ENCODE measurements around the gene SFTA2.

SFTA2 gene

GRCh38 chr6:30895343-30895742, 36.6 kb downstream of the SFTA2 start:
- ATAC-seq (ENCODE audit: low read depth), result no peak
- peaks cover 90% of the 10 kb centered on the region for H3K36me3 ChIP-seq (ENCODE audit: low read depth)
- no peak for TF ChIP-seq CTCF (IDR thresholded peaks at IDR 0.05; ENCODE audit: poor library complexity, severe bottlenecking)

GRCh38 chr6:30894935-30895334, 37.0 kb downstream of the SFTA2 start:
- DNase-seq (ENCODE audit: low spot score) (no peak), ATAC-seq (ENCODE audit: low read depth) (no peak)
- peaks cover 94% of the 10 kb centered on the region for H3K36me3 ChIP-seq (ENCODE audit: low read depth)
- no peaks in the 10 kb centered on the region for H3K9me3 ChIP-seq (ENCODE audit: severe bottlenecking)
- no peak for TF ChIP-seq CTCF (IDR thresholded peaks at IDR 0.05; ENCODE audit: poor library complexity, severe bottlenecking)
- H3K4me1 ChIP-seq (ENCODE audit: insufficient read depth, poor library complexity, severe bottlenecking), result peaks cover 7% of the 10 kb centered on the region
- no peak overlapping the region for H3K4me3 ChIP-seq (ENCODE audit: severe bottlenecking)
- no peaks in the 10 kb centered on the region for H3K27me3 ChIP-seq (ENCODE audit: insufficient read depth, poor library complexity, severe bottlenecking)
- no peak overlapping the region for H3K27ac ChIP-seq (ENCODE audit: poor library complexity, severe bottlenecking)

More at GRCh38 chr6:30895343-30895742, 36.6 kb downstream of the SFTA2 start:
- no peaks in the 10 kb centered on the region for H3K27me3 ChIP-seq (ENCODE audit: insufficient read depth, poor library complexity, severe bottlenecking)
- no peak overlapping the region for H3K27ac ChIP-seq (ENCODE audit: poor library complexity, severe bottlenecking)
- DNase-seq (ENCODE audit: low spot score), result no peak
- H3K4me3 ChIP-seq (ENCODE audit: severe bottlenecking), result no peak overlapping the region
- H3K9me3 ChIP-seq (ENCODE audit: severe bottlenecking), result no peaks in the 10 kb centered on the region
- peaks cover 3% of the 10 kb centered on the region for H3K4me1 ChIP-seq (ENCODE audit: insufficient read depth, poor library complexity, severe bottlenecking)

GRCh38 chr6:30894381-30894780, 37.6 kb downstream of the SFTA2 start:
- ATAC-seq (ENCODE audit: low read depth), result no peak
- DNase-seq (ENCODE audit: low spot score), result no peak
- no peaks in the 10 kb centered on the region for H3K9me3 ChIP-seq (ENCODE audit: severe bottlenecking)
- peaks cover 11% of the 10 kb centered on the region for H3K4me1 ChIP-seq (ENCODE audit: insufficient read depth, poor library complexity, severe bottlenecking)
- H3K27me3 ChIP-seq (ENCODE audit: insufficient read depth, poor library complexity, severe bottlenecking), result no peaks in the 10 kb centered on the region
- no peak for TF ChIP-seq CTCF (IDR thresholded peaks at IDR 0.05; ENCODE audit: poor library complexity, severe bottlenecking)
- H3K36me3 ChIP-seq (ENCODE audit: low read depth), result peaks cover 97% of the 10 kb centered on the region
- H3K4me3 ChIP-seq (ENCODE audit: severe bottlenecking), result no peak overlapping the region
- H3K27ac ChIP-seq (ENCODE audit: poor library complexity, severe bottlenecking), result no peak overlapping the region

- Histone ChIP-seq H3K4me1 (ENCODE audit: insufficient read depth, poor library complexity, severe bottlenecking) (peaks cover 11% of the 10 kb centered on the region), H3K36me3 (ENCODE audit: low read depth) (peaks cover 97% of the 10 kb centered on the region), H3K27me3 (ENCODE audit: insufficient read depth, poor library complexity, severe bottlenecking) (no peaks in the 10 kb centered on the region), H3K9me3 (ENCODE audit: severe bottlenecking) (no peaks in the 10 kb centered on the region), H3K27ac (ENCODE audit: poor library complexity, severe bottlenecking) (no peak overlapping the region), H3K4me3 (ENCODE audit: severe bottlenecking) (no peak overlapping the region)
- ATAC-seq (ENCODE audit: low read depth) (no peak), DNase-seq (ENCODE audit: low spot score) (no peak)
- no peak for TF ChIP-seq CTCF (IDR thresholded peaks at IDR 0.05; ENCODE audit: poor library complexity, severe bottlenecking)
Measured at GRCh38 chr6:30893666-30894065, 38.3 kb downstream of the SFTA2 start.

- no peak for TF ChIP-seq CTCF (IDR thresholded peaks at IDR 0.05; ENCODE audit: poor library complexity, severe bottlenecking)
- Histone ChIP-seq H3K4me1 (ENCODE audit: insufficient read depth, poor library complexity, severe bottlenecking) (peaks cover 14% of the 10 kb centered on the region), H3K36me3 (ENCODE audit: low read depth) (peaks cover 97% of the 10 kb centered on the region), H3K4me3 (ENCODE audit: severe bottlenecking) (no peak overlapping the region), H3K27ac (ENCODE audit: poor library complexity, severe bottlenecking) (no peak overlapping the region), H3K9me3 (ENCODE audit: severe bottlenecking) (no peaks in the 10 kb centered on the region), H3K27me3 (ENCODE audit: insufficient read depth, poor library complexity, severe bottlenecking) (no peaks in the 10 kb centered on the region)
- ATAC-seq (ENCODE audit: low read depth) (no peak), DNase-seq (ENCODE audit: low spot score) (no peak)
Measured at GRCh38 chr6:30893001-30893591, 38.9 kb downstream of the SFTA2 start.
